Measurements from ENCODE around the gene ZXDC.

The ZXDC gene

DNA sequence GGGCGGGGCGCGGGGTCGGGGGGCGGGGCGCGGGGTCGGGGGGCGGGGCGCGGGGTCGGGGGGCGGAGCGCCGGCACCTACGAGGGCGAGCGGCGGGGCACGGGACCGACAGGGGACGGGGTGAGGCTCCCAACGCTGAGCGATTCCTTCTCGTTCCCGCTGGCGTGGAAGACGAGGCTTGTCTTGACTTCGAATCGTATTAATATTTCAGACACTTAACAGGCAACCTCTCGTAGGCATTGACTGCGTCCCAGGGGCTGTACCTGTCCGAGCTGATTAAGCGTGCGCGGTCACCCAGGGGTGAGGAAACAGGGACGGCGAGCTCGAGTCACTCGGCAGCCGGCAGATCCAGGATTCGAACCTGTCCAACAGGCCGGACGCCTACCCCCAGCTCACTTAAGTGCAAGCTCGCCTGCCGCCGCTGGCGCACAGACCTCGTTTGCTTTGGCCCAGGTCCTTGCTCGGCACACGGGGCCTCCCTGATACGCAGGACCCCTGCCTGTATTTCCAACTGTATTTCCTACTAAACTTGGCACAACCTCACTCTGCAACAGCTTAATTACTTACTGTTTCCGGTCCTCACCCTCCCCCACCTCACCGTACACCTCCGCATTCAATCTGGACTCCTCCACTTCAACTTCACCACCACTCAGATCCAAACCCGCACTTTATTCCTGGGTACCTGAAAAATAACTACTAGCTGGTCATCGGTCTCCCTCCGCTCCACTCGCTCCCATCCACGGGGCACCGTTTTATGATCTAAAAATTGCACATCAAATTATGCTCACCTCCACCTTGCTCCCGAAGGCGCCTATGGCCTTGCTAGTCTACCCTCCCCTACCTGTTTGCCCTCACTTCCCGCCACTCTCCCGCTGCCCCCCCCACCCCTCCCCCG is 722 bp upstream of the ZXDC start:
- TF ChIP-seq, protein P1, sequence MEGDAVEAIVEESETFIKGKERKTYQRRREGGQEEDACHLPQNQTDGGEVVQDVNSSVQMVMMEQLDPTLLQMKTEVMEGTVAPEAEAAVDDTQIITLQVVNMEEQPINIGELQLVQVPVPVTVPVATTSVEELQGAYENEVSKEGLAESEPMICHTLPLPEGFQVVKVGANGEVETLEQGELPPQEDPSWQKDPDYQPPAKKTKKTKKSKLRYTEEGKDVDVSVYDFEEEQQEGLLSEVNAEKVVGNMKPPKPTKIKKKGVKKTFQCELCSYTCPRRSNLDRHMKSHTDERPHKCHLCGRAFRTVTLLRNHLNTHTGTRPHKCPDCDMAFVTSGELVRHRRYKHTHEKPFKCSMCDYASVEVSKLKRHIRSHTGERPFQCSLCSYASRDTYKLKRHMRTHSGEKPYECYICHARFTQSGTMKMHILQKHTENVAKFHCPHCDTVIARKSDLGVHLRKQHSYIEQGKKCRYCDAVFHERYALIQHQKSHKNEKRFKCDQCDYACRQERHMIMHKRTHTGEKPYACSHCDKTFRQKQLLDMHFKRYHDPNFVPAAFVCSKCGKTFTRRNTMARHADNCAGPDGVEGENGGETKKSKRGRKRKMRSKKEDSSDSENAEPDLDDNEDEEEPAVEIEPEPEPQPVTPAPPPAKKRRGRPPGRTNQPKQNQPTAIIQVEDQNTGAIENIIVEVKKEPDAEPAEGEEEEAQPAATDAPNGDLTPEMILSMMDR (IDR thresholded peaks at IDR 0.05; ENCODE audit: unreplicated experiment in 3 of 3): no peak
- Mint-ChIP-seq H3K9me3 (no peaks in the 10 kb centered on the region), H3K27ac (peak overlapping the region; percentile 73 to 97 (median 87)), H3K4me1 (peaks cover 40% of the 10 kb centered on the region), H3K27me3 (ENCODE audit: low read depth) (no peaks in the 10 kb centered on the region), H3K4me3 (peak overlapping the region; percentile 81 to 91 (median 86)), H3K36me3 (ENCODE audit: low read depth) (peaks cover 14% of the 10 kb centered on the region)

- Mint-ChIP-seq H3K9me3 (no peaks in the 10 kb centered on the region), H3K27ac (peak overlapping the region; percentile 76 to 95 (median 94)), H3K4me3 (peak overlapping the region; percentile 90 to 98 (median 96)), H3K4me1 (peaks cover 33% of the 10 kb centered on the region), H3K27me3 (ENCODE audit: low read depth) (no peaks in the 10 kb centered on the region), H3K36me3 (ENCODE audit: low read depth) (peaks cover 31% of the 10 kb centered on the region)
- TF ChIP-seq, protein P1 (IDR thresholded peaks at IDR 0.05; ENCODE audit: unreplicated experiment in 3 of 3): no peak
Observed at GRCh38 chr3:126474498-126475412, 936 bp downstream of the ZXDC start.

DNA sequence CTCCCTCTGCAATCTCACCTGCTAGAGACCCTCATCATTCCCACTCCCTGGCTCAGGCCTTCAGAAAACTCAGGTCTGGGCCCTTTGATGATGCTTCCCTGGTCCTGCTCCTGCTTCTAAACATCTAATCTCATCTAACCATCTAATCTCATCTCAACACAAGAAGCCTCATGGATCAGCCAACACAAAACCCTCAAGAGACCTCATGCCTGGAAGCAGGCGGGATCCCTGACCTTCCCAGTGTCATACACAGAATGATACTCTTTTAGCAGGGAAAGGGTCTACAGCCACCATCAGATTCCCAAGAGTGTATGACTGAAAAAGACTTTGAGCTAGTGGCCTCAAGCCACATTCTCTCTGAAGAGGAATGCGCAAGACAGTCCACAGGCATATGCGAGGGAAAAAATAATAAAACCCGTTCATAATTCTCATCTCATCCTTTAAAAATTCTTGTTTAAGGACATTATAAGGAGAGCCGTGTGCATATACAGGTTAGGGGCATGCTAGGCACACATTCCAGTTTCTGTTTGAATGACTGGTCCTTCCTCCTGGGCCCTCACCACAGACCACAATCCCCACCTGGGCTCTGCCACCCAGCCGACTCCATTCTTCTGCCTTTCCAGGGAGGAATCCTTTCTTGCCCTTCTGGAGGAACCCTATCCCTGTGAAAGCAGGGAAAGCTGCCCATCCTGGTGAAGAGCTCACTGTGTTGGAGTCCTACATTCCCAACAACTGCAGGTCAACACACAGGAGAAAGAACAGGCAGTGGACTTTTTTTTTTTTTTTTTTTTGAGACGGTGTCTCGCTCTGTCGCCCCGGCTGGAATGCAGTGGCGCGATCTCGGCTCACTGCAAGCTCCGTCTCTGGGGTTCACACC is 2.2 kb downstream of the ZXDC start:
- TF ChIP-seq, protein P1 (IDR thresholded peaks at IDR 0.05; ENCODE audit: unreplicated experiment in 3 of 3): no peak
- Mint-ChIP-seq H3K27me3 (ENCODE audit: low read depth) (no peaks in the 10 kb centered on the region), H3K9me3 (no peaks in the 10 kb centered on the region), H3K4me1 (peaks cover 33% of the 10 kb centered on the region), H3K36me3 (ENCODE audit: low read depth) (peaks cover 43% of the 10 kb centered on the region), H3K27ac (peak overlapping the region; percentile 2 to 95 (median 77)), H3K4me3 (peak overlapping the region; percentile 90 to 98 (median 96))

GRCh38 chr3:126472277-126473006 is 3.2 kb downstream of the ZXDC start:
- Mint-ChIP-seq H3K4me1 (peaks cover 33% of the 10 kb centered on the region), H3K36me3 (ENCODE audit: low read depth) (peaks cover 51% of the 10 kb centered on the region), H3K9me3 (no peaks in the 10 kb centered on the region), H3K27ac (peak overlapping the region; percentile 2 to 76 (median 53)), H3K4me3 (peak overlapping the region; percentile 90 to 98 (median 96)), H3K27me3 (ENCODE audit: low read depth) (no peaks in the 10 kb centered on the region)
- TF ChIP-seq, protein P1 (IDR thresholded peaks at IDR 0.05; ENCODE audit: unreplicated experiment in 3 of 3): no peak

- peaks cover 72% of the 10 kb centered on the region for H3K36me3 Mint-ChIP-seq (ENCODE audit: low read depth)
- no peak overlapping the region for H3K27ac Mint-ChIP-seq
- no peaks in the 10 kb centered on the region for H3K9me3 Mint-ChIP-seq
- H3K27me3 Mint-ChIP-seq (ENCODE audit: low read depth): no peaks in the 10 kb centered on the region
- H3K4me1 Mint-ChIP-seq: peaks cover 27% of the 10 kb centered on the region
- H3K4me3 Mint-ChIP-seq: no peak overlapping the region
- TF ChIP-seq, protein P1 (IDR thresholded peaks at IDR 0.05; ENCODE audit: unreplicated experiment in 3 of 3): no peak
Observed at GRCh38 chr3:126469479-126469878, 6.2 kb downstream of the ZXDC start.

All from nephron (organoid).